IMR-90 (cell line): ENCODE results near the gene COPB1.

ENCODE experiments used
- BHLHE40 ChIP-seq: fragments of 150-350 bp; IDR thresholded peaks from 2 replicates; pipeline ENCODE4 v1.6.1; 2016; ENCODE audit warnings: mild to moderate bottlenecking, low read depth, low read length
- CTCF ChIP-seq: conservative IDR thresholded peaks from 2 replicates; pipeline ENCODE4 v1.5.1; 2012; ENCODE audit warnings: mild to moderate bottlenecking, low read depth, low read length, improper control_type of control experiment
- ELK1 ChIP-seq: fragments of 150-350 bp; IDR thresholded peaks from 2 replicates; pipeline ENCODE4 v1.6.1; 2016; ENCODE audit warnings: low read depth, mild to moderate bottlenecking, low read length, moderate library complexity, borderline replicate concordance
- FOS ChIP-seq: fragments of 150-350 bp; IDR thresholded peaks from 2 replicates; pipeline ENCODE4 v1.6.1; 2016; ENCODE audit warnings: low read depth, low read length
- POLR2A ChIP-seq: IDR thresholded peaks from 2 replicates; pipeline ENCODE4 v1.6.1; 2012; ENCODE audit warnings: mild to moderate bottlenecking, low read depth, low read length

GRCh38 chr11:14423633-14424032 is 76.0 kb downstream of the COPB1 start:
- no peak for TF ChIP-seq POLR2A
- TF ChIP-seq ELK1, result no peak
- no peak for TF ChIP-seq FOS
- TF ChIP-seq CTCF, result no peak
- TF ChIP-seq BHLHE40, result no peak
